Heart left ventricle (tissue), 16 donors: ENCODE measurements around the gene NRM. TPM values are rescaled to one million over a fixed set of nuclear protein-coding genes. Genes with fewer than 3 reads are reported as not detected.

Experiments
- ATAC-seq, 4 donors: fragments of 200-7000 bp; cut with Tn5 transposase; one replicate each; pipeline ENCODE4 v1.9.1; 2020 to 2022; ENCODE audit warnings: moderate library complexity in 4 of 4, mild to moderate bottlenecking in 3 of 4, moderate number of reproducible peaks in 1 of 4
- DNase-seq, 5 donors: peaks; one replicate each; pipeline ENCODE4 v3.0.0-alpha.2; 2020
- H3K27ac ChIP-seq, 12 donors: fragments of 200-600 bp; sonication (generic) in 4 of 12; one replicate each; pipeline versions ENCODE4 v1.5.0 to v1.8.0; 2016 to 2022; ENCODE audit warnings: mild to moderate bottlenecking in 2 of 12
- H3K27me3 ChIP-seq, 9 donors: fragments of 200-600 bp; sonication (generic) in 2 of 9; one replicate each; pipeline versions ENCODE4 v1.5.1 to v1.8.0; 2016 to 2022; ENCODE audit warnings: mild to moderate bottlenecking in 3 of 9
- H3K36me3 ChIP-seq, 9 donors: fragments of 200-600 bp; sonication (generic) in 2 of 9; one replicate each; pipeline versions ENCODE4 v1.5.0 to v1.8.0; 2018 to 2022; ENCODE audit warnings: mild to moderate bottlenecking in 2 of 9
- H3K4me1 ChIP-seq, 12 donors: fragments of 200-600 bp; sonication (generic) in 4 of 12; one replicate each; pipeline versions ENCODE4 v1.5.0 to v1.8.0; 2016 to 2022; ENCODE audit warnings: mild to moderate bottlenecking in 3 of 12
- H3K4me3 ChIP-seq, 12 donors: fragments of 200-600 bp; sonication (generic) in 4 of 12; one replicate each; pipeline versions ENCODE4 v1.5.0 to v1.8.0; 2017 to 2022; ENCODE audit warnings: mild to moderate bottlenecking in 9 of 12, moderate library complexity in 4 of 12
- H3K9me3 ChIP-seq, 12 donors: fragments of 200-600 bp; sonication (generic) in 4 of 12; one replicate each; pipeline versions ENCODE4 v1.5.0 to v1.8.0; 2016 to 2022; ENCODE audit warnings: mild to moderate bottlenecking in 1 of 12
- POLR2A ChIP-seq, 2 donors: fragments of 450-650 bp; IDR thresholded peaks; one replicate each; pipeline ENCODE4 v1.6.1; 2017; ENCODE audit warnings: antibody characterized with exemption in 2 of 2, mild to moderate bottlenecking in 2 of 2, moderate library complexity in 2 of 2
- WGBS, 4 donors: extraction: QIAGEN DNeasy Blood & Tissue Kit in 2 of 4; methylation state at CpG; one replicate each; pipeline versions ENCODE4 v1.1.5 to v1.1.7; 2013 to 2018; 5-methylcytosine and 5-hydroxymethylcytosine counted together
- intact Hi-C, 10 donors: fragments of 100-400 bp; cut with DNase I; formaldehyde crosslinking; loops; one replicate each; pipeline versions ENCODE4 v1.11.1 to v1.14.2; 2022
- polyA plus RNA-seq, 2 donors: library from polyadenylated mRNA; stranded (reverse); fragments of 200-250 nt; gene quantifications; one replicate each; pipeline ENCODE4 v1.2.3, GENCODE V29; 2013
- total RNA-seq, 9 donors: library from RNA; depleted of rRNA in 2 of 9; stranded (reverse); fragments of >200 nt in 2 of 9; fragmentation: NEBNext Ultra II Directional in 3 of 9; extraction: Animal tissue kit (Norgen Biotek cat#: 25700) in 3 of 9; gene quantifications; one replicate each; pipeline versions ENCODE4 v1.1.0 to v1.2.4, GENCODE V29; 2016 to 2023
- TF ChIP-seq, protein P1 (sequence below), 12 donors: fragments of 200-600 bp; sonication (generic) in 4 of 12; IDR thresholded peaks; one replicate each; pipeline versions ENCODE4 v1.5.0 to v1.8.0; 2018 to 2022; ENCODE audit warnings: antibody characterized with exemption in 12 of 12, mild to moderate bottlenecking in 5 of 12
- donor health status: ischemic (EF 13 %, LVEDD 7.1; RV severe dilation, severe dysfunction).
- donor health status: healthy with polysubstance abuse.
- donor health status: DM: no; HTN: yes; CAD: no.
- donor health status: DM: no; HTN: no; CAD: no.
- donor health status: ischemic (EF 25% LVEDD 6.9; RV normal size, moderate dysfunction).
- donor health status: ischemic (EF 25% LVEDD 5.7; RV mildly dilated, moderate dysfunction).
- donor health status: healthy.
- donor health status: DM: yes; HTN: yes; CAD: no.
- donor health status: ischemic (EF 35%, LVEDD 5.7; RV mildly dilated, moderate dysfunction).
- donor health status: nonischemic (EF 11% LVEDD 7.7; RV severe dilation, severe dysfunction).
- donor health status: DM: yes; HTN: yes; CAD: no.
- donor health status: PGD.
- donor health status: ischemic (EF 29% LVEDD 5.4; RV normal size, mild dysfunction).
- donor health status: nonischemic (EF 23%, LVEDD 6.1; RV moderate dilation, normal function).

Gene NRM
- total and polyA plus RNA-seq, 11 donors = 2.2 to 9.6 (median 3.9) TPM

DNA sequence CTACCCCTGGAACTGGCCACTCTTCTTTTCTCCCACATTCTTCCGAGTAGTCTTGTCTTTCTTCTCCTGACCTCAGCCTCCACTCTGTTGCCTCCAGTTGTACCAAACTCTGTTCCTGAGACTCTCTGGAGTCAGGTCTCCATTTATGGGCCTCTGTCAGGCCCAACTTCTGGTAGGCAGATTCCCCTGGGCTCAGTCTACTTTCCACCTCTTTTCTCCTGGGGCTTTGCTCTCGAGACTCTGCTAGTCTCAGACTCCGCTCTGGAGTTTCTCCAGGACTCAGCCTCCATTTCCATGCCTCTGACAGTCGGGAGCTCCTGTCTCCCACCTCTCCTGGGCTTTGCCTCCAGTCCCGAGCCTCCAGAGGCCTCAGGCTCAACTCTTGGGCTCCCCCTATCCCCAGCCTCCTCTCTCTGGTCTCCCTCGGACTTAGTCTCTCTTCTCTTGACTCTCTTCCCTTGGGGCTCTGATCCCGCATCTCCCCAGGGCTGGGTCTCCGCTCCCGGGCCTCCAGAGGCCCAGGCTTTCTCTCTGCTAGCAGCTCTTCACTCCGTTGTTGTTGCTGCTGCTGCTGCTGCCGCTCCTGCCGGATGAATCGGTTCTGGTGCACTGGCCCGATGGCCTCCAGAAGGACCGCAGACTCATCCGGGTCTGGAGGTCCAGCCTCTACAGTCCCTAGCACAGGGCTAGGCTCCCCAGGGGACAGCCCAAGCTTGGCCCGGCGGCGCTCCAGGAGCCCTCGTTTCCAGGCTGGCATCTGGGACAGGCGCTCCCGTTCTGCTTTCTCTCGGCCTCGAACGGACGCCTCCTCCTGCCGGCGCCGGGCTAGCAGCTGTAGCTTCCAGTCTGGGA is 5.4 kb downstream of the NRM start:
- WGBS, 4 donors = 32 to 46% (median 39%) methylated on average over 29 of the region's 29 CpGs

DNA sequence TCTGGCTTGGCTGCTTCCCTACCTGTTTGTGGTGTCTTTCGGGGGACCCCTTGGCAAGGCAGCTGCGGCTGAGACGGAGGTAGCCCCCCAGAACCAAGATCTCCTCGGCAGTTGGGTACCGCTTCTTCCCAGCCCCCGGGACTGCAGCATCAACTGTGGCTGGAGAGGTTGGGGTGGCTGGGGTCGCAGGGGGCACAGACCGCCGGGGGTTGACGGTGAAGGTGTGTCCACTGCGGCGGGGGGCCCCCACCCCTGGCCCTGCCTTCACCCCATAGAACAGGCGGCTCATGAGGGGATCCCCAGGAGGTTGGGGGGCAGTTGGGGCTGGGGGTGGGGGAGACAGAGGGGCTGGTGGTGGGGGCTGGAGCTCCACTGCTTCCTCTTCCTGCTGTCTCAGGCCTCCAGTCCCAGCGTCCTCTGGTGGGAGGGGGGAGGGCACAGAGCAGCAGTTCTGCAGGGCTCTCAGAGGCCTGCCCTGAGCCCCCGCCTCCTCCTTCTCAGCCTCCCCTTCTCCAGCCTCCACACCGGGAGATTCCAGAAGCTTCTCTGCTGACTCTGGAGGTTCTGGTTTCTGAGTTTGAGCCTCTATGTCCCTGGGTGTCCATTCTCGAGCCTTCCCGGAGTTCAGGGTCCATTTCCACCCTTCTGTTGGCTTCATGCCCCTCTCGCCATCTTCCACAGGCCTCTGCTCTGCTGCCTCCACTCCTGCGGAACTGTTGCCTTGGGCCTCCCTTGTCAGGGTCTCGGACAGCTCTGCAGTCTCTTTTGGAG is 6.2 kb downstream of the NRM start:
- TF ChIP-seq POLR2A (IDR thresholded peaks at IDR 0.05) = no peak
- TF ChIP-seq, protein P1, sequence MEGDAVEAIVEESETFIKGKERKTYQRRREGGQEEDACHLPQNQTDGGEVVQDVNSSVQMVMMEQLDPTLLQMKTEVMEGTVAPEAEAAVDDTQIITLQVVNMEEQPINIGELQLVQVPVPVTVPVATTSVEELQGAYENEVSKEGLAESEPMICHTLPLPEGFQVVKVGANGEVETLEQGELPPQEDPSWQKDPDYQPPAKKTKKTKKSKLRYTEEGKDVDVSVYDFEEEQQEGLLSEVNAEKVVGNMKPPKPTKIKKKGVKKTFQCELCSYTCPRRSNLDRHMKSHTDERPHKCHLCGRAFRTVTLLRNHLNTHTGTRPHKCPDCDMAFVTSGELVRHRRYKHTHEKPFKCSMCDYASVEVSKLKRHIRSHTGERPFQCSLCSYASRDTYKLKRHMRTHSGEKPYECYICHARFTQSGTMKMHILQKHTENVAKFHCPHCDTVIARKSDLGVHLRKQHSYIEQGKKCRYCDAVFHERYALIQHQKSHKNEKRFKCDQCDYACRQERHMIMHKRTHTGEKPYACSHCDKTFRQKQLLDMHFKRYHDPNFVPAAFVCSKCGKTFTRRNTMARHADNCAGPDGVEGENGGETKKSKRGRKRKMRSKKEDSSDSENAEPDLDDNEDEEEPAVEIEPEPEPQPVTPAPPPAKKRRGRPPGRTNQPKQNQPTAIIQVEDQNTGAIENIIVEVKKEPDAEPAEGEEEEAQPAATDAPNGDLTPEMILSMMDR (IDR thresholded peaks at IDR 0.05) = no peak
- peak overlapping the region; percentile 52 to 96 (median 74) for H3K4me3 ChIP-seq
- 28 to 57% (median 41%) methylated on average over 15 to 21 of the region's 21 CpGs for WGBS, 4 donors
- no peaks in the 10 kb centered on the region for H3K9me3 ChIP-seq
- DNase-seq = peak; percentile 74 to 84 (median 78)
- peak overlapping the region; percentile 92 to 100 (median 98) for H3K27ac ChIP-seq
- H3K27me3 ChIP-seq = no peaks in the 10 kb centered on the region
- peaks cover 0 to 86% (median 54%) of the 10 kb centered on the region in 12 donors for H3K4me1 ChIP-seq
- intact Hi-C loops = loop anchor here in 4 of 10 donors (2.0 to 10.0 kb wide), 7 partner anchors 36 to 400 kb away; partner anchors contain the start of genes DDR1 (in 2 of the 4) and TUBB (in 1 of the 4)
- no peak for ATAC-seq
- H3K36me3 ChIP-seq = peaks cover 0 to 32% (median 7%) of the 10 kb centered on the region in 9 donors

More for the DNA sequence above, 5.4 kb downstream of the NRM start:
- peak overlapping the region; percentile 52 to 96 (median 74) for H3K4me3 ChIP-seq
- peak overlapping the region; percentile 92 to 100 (median 98) for H3K27ac ChIP-seq
- ATAC-seq (no peak), DNase-seq (peak in 1 of 5 donors; percentile 69)
- TF ChIP-seq, protein P1 (IDR thresholded peaks at IDR 0.05) = peak in 3 of 12 donors; percentile 2 to 26 (median 7)
- no peak for TF ChIP-seq POLR2A (IDR thresholded peaks at IDR 0.05)
- no peaks in the 10 kb centered on the region for H3K9me3 ChIP-seq
- H3K4me1 ChIP-seq = peaks cover 4 to 86% (median 54%) of the 10 kb centered on the region in 12 donors
- intact Hi-C loops = loop anchor here in 5 of 10 donors (2.0 to 10.0 kb wide), 3 partner anchors 35 to 399 kb away; partner anchors contain the start of genes TUBB (in 4 of the 5) and DDR1 (in 1 of the 5)
- peaks cover 0 to 24% (median 3%) of the 10 kb centered on the region in 9 donors for H3K36me3 ChIP-seq
- H3K27me3 ChIP-seq = no peaks in the 10 kb centered on the region

DNA sequence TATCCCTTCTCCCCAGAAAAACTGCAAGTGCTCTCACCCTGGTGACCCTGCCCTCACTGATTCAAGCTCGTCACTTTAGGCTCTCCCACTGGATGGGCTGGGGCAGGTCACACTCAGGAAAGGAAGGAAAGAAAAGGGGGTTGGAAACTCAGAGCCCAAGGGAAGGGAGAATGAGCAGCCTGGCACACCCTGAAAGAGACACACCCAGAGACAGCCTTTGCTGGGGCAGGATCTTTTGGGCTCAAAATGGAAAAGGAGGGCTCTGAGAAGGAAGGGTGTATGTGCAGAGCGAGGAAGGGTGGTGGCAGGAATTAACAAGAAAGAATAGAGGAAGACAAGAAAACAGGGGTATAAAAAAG is 6.8 kb downstream of the NRM start:
- no peaks in the 10 kb centered on the region for H3K9me3 ChIP-seq
- peak overlapping the region; percentile 52 to 96 (median 74) for H3K4me3 ChIP-seq
- no peak for ATAC-seq
- peaks cover 0 to 38% (median 9%) of the 10 kb centered on the region in 9 donors for H3K36me3 ChIP-seq
- peaks cover 0 to 86% (median 53%) of the 10 kb centered on the region in 12 donors for H3K4me1 ChIP-seq
- no peaks in the 10 kb centered on the region for H3K27me3 ChIP-seq
- intact Hi-C loops = loop anchor here in 4 of 10 donors (1.0 to 10.0 kb wide), 8 partner anchors 37 to 401 kb away; partner anchors contain the start of genes DDR1 (in 2 of the 4) and TUBB (in 1 of the 4)
- TF ChIP-seq, protein P1 (IDR thresholded peaks at IDR 0.05) = no peak
- TF ChIP-seq POLR2A (IDR thresholded peaks at IDR 0.05) = no peak
- H3K27ac ChIP-seq = peak overlapping the region; percentile 92 to 100 (median 98)
- WGBS, 4 donors = 35 to 48% (median 42%) methylated on average over 2 of the region's 2 CpGs
- no peak for DNase-seq
